HCT116 (cell line): ENCODE results near the gene PCIF1.

Experiments used
- CBX3 ChIP-seq: IDR thresholded peaks from 2 replicates; pipeline ENCODE4 v1.6.1; 2012; ENCODE audit warnings: low read depth
- EZH2 ChIP-seq: fragments of 200-600 bp; sonication (generic); IDR thresholded peaks from 2 replicates; pipeline ENCODE4 v1.6.1; 2017; ENCODE audit warnings: antibody characterized with exemption, mixed run types
- EZH2phosphoT487 ChIP-seq: fragments of 200-600 bp; IDR thresholded peaks from 2 replicates; pipeline ENCODE4 v1.6.1; 2018; ENCODE audit warnings: antibody characterized with exemption, borderline replicate concordance
- JUND ChIP-seq: IDR thresholded peaks from 2 replicates; pipeline ENCODE4 v1.6.1; 2012
- POLR2A ChIP-seq: IDR thresholded peaks from 2 replicates; pipeline ENCODE4 v1.7.0; 2011; ENCODE audit warnings: borderline replicate concordance; ENCODE audit not compliant: insufficient read depth, insufficient read length; ENCODE audit errors: extremely low read depth
- POLR2AphosphoS5 ChIP-seq: IDR thresholded peaks from 2 replicates; pipeline ENCODE4 v1.6.1; 2011; ENCODE audit warnings: mild to moderate bottlenecking, low read depth, low read length, moderate library complexity
- RAD21 ChIP-seq: IDR thresholded peaks from 2 replicates; pipeline ENCODE4 v1.6.1; 2012; ENCODE audit warnings: low read depth, mild to moderate bottlenecking
- REST ChIP-seq: IDR thresholded peaks from 2 replicates; pipeline ENCODE4 v1.6.1; 2012; ENCODE audit warnings: low read depth
- SIN3A ChIP-seq: IDR thresholded peaks from 2 replicates; pipeline ENCODE4 v1.6.1; 2012; ENCODE audit warnings: low read depth
- ZFX ChIP-seq: fragments of 450-650 bp; IDR thresholded peaks from 2 replicates; pipeline ENCODE4 v1.6.1; 2017
- TF ChIP-seq, protein P1 (sequence below), 3 experiments: fragments of 200-600 bp in 1 of 3; sonication (generic) in 1 of 3; IDR thresholded peaks in 2 of 3; conservative IDR thresholded peaks in 1 of 3; 2 replicates each; pipeline ENCODE4 v1.5.1; 2012 to 2017; ENCODE audit warnings: low read depth in 2 of 3, low read length in 2 of 3, antibody characterized with exemption in 1 of 3, borderline replicate concordance in 1 of 3, control low read depth in 1 of 3, mild to moderate bottlenecking in 1 of 3, mixed read lengths in 1 of 3, mixed run types in 1 of 3, moderate library complexity in 1 of 3; ENCODE audit not compliant: insufficient read depth in 1 of 3

GRCh38 chr20:45898285-45898684 is 36.2 kb upstream of the PCIF1 start:
- TF ChIP-seq RAD21 (no peak), ZFX (no peak), POLR2A (no peak), REST (no peak), SIN3A (no peak), JUND (no peak), EZH2phosphoT487 (no peak), POLR2AphosphoS5 (no peak), EZH2 (no peak), CBX3 (no peak)
- TF ChIP-seq, protein P1, sequence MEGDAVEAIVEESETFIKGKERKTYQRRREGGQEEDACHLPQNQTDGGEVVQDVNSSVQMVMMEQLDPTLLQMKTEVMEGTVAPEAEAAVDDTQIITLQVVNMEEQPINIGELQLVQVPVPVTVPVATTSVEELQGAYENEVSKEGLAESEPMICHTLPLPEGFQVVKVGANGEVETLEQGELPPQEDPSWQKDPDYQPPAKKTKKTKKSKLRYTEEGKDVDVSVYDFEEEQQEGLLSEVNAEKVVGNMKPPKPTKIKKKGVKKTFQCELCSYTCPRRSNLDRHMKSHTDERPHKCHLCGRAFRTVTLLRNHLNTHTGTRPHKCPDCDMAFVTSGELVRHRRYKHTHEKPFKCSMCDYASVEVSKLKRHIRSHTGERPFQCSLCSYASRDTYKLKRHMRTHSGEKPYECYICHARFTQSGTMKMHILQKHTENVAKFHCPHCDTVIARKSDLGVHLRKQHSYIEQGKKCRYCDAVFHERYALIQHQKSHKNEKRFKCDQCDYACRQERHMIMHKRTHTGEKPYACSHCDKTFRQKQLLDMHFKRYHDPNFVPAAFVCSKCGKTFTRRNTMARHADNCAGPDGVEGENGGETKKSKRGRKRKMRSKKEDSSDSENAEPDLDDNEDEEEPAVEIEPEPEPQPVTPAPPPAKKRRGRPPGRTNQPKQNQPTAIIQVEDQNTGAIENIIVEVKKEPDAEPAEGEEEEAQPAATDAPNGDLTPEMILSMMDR (IDR thresholded peaks at IDR 0.05 in 2 of 3, conservative IDR thresholded peaks at IDR 0.05 in 1 of 3; ENCODE audit: borderline replicate concordance in 1 of 3, insufficient read depth in 1 of 3, low read depth in 2 of 3, low read length in 2 of 3): no peak
